GM19240 (cell line): ENCODE results near the gene BIRC2.

Source experiments
- DNase-seq: peaks from one replicate; pipeline ENCODE4 v3.0.0; 2011; ENCODE audit warnings: low spot score; ENCODE audit not compliant: insufficient read length

Gene BIRC2

DNA sequence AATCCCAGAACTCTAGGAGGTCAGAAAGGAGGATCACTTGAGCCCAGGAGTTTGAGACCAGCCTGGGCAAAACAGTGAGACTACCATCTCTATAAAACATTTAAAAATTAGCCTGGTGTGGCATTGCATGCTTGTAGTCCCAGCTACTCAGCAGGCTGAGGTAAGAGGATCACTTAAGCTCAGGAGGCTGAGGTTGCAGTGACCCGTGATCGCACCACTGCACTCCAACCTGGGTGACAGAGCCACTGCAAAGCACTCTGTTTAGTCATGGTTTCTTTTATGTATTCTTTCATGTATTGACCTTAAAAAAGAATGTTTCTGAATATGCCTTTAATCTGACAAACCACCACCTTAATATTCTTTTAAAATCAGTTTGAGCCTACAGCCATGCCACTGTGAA lies 52.2 kb downstream of the BIRC2 start:
- no peak for DNase-seq

DNA sequence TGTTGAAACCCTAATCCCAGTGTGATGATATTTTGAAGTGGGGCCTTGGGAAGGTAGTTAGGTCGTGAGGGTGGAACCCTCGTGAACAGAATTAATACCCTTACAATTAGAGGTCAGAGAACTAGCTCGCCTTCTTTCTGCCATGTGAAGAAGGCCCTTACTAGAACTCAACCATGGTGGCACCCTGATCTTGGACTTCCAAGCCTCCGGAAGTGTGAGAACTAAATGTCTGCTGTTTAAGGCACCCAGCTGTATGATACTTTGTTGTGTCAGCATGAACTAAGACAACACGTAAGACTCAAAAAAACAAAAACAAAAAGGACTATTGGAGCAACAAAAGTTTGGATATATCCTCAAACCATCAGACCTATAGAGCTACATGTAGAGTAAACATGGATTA lies 53.6 kb downstream of the BIRC2 start:
- DNase-seq: no peak

DNA sequence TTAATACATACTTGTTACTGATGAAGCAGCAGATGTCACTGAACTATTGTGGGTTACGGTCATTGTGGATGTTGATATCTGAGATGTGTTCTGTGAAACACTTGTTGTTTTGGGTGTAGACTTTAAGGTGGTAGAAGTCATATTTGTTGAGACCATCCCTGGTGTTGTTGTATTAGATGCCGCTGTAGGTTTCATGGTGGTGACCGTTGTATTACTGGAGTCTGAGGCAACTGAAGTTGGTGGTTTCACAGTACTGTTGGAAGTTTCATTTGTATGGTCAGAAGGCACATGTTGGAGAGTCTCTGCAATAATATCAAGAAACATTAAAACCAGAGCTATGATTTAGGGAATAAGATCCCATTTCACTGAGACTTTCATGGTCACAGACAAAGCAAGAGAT lies 54.9 kb downstream of the BIRC2 start:
- DNase-seq: no peak

DNA sequence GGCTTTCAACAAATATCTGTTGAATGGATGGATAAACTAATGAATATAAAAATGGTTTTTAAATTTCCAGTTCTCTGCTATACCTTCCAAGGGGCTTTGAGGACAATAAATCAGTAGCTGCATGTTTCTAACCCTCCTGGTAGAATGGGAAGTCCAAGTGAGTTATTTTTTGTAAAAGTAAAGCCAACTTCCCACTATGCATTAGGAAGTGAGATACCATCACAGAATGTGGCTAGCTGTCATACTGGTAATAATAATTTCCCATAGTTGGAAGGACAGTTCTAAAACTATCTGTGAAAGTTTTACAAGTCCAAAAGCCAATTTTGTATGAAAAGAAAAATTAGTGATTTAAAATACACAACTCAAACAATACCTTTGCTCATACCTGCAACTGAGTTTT lies 55.5 kb downstream of the BIRC2 start:
- no peak for DNase-seq

DNA sequence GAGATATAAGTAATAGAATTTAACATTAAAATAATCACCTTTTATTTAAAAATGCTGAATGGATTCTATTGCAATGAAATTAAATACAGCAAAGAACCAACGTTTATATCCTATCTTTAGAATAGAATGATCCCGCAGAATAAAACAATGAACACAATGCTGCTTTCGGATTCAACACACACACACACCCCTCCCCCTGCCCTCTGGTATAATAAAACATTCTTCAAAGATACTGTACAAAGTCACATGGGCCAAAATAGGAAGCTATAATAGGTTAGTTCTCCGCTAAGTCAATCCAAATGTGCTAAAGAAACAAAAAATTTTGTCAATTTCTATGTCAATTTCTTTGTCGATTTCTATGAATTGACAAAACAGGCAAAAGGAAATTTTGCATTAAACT lies 58.5 kb downstream of the BIRC2 start:
- no peak for DNase-seq

DNA sequence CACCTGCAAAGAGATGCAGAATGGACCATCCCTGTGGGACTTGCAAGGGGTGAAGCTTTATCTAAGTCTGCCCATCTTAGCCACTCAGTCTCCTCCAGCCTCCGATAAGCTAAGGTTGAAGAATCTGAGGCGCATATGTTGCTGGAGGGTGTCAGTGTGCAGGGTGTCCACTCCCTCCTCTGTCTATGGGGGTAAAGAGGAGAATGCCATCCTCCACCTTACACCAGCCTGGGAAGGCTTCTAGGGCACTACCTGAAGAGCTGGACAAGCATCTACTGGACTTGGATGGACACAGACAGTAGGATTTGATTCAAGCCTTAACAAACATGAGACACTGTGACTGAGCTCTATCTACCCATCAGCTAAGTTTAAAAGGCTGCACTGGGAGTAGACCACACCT lies 59.1 kb downstream of the BIRC2 start:
- no peak for DNase-seq

DNA sequence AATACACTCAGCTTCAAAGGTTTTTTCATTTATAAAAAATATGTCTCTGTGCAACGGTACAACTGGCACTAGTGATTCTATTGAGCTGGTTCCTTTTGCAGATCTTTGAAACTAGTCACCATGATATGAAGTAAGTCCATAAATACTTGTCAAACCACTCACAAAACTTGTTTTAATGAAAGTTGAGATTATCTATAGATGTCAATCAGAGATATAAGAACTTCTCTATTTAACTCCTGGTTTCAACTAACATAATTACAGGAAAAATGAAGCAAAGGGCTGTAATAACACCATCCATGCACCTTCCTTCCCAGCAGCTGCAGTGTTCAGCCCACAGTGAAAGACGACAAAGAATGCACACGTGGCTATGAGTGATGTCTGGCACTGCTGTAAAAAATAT lies 60.9 kb downstream of the BIRC2 start:
- no peak for DNase-seq

DNA sequence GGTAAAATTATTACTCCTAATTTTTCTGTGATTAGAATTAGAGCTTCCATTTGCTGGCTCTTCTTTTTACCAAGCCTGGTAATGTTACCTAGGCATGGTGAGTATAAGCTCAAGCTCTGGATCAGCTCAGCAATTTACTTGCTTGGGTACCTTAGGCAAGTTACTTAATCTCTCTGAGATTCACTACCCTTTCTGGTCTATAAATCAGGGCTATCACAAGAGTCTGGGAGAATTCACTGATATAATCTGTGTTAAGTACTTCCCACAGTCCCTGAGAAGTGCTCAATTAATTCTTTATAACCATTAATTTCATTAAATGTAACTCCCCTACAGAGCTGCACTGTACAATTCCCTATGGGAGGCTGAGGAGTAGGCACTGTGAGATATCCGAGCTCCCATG lies 61.3 kb downstream of the BIRC2 start:
- DNase-seq: no peak

DNA sequence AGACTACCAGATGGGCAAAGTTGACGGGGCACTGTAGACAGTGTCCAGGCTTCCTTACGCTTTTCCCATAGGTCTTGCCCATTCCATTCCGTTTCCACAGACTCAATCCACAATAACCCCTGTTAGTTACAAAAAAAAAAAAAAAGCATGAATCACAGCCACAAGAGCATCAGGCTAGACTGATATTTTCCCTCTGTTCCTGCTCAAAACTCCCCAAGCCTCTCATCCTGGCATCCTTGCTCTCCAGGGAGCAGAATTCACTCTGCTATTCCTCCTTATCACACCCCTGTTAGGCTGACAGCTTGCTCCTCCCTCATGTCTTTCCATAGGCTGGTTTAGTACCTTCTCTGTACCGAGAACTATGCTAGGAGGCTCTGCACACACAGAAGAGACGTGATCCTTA lies 63.4 kb downstream of the BIRC2 start:
- no peak for DNase-seq

DNA sequence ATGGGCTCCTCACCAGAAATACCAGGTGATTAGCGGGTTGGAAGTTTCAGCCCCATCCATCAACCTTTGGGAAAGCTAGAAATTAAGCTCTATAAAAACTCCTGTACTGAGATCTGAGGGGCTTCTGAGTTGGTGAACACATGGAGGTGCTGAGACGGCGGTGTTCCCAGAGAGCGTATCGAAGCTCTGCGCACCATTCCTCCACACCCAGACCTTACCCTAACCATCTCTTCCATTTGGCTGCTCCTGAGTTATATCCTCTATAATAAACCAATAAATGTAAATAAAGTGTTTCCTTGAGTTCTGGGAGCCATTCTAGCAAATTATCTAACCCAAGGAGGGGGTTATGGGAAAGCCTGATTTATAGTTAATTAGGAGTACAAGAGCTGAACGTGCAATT lies 64.1 kb downstream of the BIRC2 start:
- no peak for DNase-seq

DNA sequence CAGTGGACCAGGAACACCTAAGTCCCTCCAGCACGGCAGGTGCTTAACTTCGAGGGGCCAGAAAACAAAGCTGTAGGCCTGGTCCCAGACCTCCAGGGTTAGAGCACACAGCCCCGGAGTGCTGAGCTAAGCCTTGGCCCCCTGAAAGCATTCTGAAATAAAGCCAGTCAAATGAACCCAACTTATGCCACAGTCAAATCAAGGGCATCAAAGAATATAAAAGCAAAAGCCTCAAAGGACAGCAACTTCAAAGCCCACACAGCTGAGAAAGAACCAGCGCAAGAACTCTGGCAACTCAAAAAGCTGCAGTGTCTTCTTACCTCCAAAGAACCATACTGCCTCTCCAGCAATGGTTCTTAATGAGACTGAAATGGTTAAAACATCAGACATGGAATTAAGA lies 66.5 kb downstream of the BIRC2 start:
- no peak for DNase-seq

DNA sequence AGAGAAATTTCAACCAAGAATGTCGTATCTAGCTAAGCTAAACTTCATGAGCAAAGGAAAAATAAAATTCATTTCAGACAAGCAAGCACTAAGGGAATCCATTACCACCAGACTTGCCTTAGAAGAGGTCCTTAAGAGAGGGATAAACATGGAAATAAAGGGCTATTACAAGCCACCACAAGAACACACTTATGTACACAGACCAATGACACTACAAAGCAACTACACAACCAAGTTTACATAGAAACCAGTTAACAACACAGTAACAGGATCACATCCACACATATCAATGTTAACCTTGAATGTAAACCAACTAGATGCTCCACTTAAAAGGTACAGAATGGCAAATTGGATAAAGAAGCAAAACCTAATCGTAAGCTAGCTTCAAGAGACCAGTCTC lies 67.5 kb downstream of the BIRC2 start:
- no peak for DNase-seq

DNA sequence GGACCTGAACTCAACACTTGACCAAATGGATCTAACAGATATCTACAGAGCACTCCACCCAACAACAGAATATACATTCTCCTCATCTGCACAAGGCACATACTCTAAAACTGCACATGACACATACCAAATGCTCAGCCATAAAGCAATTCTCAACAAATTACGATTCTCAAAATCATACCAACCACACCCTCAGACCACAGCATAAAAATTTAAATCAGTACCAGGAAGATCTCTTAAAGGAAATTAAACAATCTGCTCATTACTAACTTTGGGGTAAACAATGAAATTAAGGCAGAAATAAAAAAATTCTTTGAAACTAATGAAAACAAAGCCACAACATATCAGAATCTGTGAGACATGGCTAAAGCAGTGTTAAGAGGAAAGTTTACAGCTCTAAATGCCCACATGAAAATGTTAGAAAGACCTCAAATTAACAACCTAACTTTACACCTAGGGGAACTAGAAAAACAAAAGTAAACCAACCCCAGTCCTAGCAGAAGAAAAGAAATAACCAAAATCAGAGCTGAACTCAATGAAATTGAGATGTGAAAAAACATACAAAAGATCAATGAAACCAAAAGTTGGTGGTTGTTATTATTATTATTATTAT lies 68.4 kb downstream of the BIRC2 start:
- no peak for DNase-seq

DNA sequence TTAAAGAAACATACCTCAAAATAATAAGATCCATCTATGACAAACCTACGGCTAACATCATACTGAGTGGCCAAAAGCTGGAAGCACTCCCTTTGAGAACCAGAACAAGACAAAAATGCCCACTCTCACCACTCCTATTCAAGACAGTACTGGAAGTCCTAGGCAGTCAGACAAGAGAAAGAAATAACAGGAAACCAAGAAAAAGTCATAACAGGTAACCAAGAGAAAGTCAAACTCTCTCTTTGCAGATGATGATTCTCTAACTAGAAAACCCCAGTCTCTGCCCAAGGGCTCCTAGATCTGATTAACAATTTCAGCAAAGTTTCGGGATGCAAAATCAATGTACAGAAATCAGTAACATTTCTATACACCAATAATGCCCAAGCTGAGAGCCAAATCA lies 70.0 kb downstream of the BIRC2 start:
- DNase-seq: no peak

DNA sequence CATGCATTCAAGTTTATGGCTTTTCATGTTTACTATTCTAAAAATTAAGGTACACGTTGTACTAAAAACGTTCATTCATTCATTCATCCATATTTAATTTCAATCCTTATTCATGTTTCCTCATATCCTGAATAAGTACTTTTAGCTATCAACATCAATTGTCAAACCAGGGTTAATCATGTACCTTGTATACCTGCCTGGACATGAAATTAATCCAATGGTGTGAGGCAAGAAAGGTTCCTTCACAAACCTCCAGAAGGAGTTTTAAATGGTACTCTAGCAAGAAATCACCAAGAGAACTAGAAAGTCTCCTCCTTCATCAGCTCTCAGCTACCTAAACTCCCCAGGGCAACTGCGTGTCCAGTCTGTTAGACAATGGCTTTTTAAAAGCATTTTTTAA lies 72.2 kb downstream of the BIRC2 start:
- no peak for DNase-seq

DNA sequence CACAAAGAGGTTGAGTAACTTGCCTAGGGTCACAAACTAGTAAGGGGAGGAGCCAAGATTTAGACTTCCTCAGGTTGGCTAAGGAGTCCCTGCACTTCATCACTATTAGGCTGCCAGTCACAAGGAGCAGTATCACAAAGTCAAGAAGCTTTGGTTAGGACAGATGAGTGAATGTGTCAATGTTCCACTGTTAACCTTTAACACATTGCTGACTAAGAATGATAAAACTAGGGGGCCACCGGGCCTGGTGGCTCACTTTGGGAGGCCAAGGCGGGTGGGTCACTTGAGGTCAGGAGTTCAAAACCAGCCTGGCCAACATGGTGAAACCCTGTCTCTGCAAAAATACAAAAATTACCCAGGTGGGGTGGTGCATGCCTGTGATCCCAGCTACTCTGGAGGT lies 73.5 kb downstream of the BIRC2 start:
- DNase-seq: no peak

DNA sequence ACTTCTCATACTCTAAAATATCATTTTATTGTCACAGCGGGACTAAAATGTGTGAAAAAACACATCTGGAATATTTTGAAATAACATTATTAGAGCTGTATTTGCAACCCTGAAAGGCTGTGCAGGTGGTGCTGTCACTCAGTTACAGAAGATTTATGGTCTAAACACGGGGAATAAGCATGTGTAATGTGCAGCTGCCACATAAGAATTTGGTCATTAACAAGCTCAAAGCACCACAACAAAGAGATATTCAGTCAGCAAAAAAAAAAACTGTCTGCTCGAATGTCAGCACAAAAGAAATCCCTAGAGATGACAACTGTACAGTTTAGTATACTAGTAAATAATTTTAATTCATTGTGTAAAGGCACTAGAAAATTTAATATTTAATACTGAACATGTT lies 74.2 kb downstream of the BIRC2 start:
- DNase-seq: no peak

DNA sequence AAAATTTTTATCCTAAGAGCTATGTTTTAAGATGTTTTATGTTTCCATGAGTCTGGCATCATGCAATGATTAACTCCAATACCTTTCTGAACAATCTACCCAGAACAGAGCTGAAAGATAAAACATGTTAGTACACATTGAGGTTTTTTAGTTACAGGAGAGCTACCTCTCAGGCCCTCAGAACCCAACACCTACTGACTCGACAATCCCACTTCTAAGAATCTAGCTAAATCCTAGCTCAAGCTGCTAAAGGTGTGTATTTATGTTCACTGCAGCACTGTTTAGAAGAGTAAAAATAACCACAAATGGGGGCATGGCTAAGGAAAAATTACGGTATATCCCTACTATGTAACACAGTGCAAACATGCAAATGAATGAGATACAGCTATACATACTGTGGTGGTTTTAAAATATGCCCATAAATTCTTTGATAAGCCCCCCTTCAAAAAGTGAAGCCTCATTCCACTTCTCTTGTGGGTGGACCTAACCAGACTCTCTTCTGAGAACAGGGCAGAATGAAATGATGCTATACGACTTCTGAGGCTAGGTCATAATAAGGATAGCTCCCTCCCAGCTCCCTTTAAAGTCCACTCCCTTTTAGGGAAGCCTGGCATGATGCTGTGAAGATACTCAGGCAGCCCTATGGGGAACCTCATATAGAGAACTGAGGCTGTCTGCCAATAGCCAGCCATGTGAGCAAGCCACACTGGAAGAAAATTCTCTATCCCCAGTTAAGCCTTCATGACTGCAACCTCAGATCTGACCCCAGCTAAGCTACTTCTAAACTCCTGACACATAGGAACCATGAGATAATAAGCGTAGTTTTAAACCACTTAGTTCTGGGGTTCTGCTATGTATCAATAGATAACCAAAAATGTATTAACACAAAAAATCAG lies 76.1 kb downstream of the BIRC2 start:
- DNase-seq: no peak

DNA sequence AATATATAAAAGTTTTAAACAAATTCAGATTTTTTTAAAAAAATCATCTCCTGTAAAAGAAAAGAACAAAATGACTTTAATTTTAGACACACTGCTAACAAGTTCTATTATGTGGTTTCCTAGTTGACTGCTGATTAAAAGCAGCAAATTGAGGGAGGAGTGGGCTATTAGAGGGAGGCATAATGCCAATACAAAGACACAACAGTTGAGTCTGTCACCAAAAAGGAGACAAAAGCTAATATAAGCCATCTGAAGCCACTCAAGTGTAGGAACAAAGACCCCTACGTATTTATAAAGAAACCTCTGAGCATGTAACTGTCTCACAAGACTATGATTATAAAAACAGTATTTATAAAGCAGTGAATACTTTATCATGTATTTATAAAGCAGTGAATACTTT lies 76.9 kb downstream of the BIRC2 start:
- DNase-seq: no peak

DNA sequence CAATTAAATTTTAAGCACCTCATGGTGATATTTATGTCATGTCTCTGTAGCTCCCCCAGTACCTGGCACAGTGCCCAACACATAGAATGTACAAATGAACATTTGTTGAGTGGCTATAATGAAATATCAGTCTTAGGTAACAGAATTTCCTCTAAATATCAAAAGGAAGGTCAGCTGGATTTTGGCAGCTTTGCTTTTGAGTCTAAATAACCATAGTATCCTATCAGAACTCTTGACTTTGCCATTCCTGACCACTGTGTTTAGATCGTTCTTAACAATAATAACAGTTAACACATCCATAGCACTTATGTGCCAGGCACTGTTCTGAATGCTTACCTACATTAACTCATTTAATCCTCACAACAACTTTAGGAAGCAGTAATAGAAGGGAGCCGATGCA lies 79.0 kb downstream of the BIRC2 start:
- no peak for DNase-seq

DNA sequence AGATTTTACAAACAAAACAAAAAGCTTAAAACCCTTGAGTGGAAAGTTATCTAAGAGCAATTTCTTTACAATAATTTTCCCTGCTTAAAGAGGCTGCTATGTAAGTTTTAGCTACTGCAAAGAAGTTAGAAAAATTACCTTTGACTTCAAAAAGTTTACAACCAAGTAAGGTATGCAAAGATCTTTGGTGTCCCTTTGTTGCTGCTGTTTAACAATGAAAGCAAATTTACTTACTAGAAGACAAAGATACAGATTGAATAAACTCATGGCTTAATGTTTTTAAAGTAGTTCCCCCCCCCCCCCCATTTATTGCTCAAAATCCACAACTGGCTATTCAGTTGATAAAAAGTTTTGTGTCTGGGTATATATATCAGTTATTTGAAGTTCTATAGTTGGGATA lies 79.6 kb downstream of the BIRC2 start:
- no peak for DNase-seq

DNA sequence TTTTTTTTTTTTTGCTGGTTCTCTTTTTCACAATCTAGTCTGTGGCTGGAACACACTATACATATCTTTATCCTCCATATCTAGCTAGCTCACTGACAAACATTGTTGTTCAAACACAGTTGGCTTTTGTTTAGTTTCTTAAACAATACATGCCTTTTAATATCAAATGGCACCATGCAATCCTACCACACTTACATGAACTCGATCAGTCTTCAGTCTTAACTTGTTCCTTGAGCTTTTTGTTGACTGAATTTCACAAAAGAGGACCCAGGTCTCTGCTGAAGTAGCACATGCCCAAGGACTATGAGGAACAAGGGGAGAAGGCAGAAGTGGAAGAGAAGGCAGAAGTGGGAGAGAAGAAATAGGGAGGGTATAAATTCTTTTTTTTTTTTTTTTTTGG lies 80.1 kb downstream of the BIRC2 start:
- no peak for DNase-seq
